ENCODE measurements around the gene KCNIP4. TPM values are rescaled to one million over a fixed set of nuclear protein-coding genes. Genes with fewer than 3 reads are reported as not detected.

Gene KCNIP4
- total and polyA plus RNA-seq, 2 experiments from 2014 or later, result 0.69 to 1.00 TPM

DNA sequence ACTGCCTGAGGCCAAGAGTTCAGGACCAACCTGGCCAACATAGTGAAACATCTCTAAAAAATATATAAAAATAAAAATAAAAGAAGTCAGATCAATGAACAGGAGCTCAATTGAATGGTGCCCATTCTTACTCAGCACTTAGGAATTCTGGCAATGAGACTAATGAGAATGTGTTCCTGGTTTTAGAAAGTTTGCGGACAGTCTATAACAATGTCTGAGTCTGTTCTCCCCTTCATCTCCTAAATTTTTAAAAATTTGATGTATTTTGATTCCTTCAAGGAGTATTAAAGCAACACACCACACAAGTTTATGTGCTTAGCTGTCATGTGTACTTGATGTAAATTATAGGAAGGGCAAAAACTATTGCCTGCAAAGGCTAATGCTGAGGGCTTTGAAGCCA, 30.6 kb upstream of the KCNIP4 start:
- no peak for DNase-seq (ENCODE audit: low spot score)
- no peak overlapping the region for H3K4me3 ChIP-seq
- H2AFZ ChIP-seq, result no peak overlapping the region
- no peaks in the 10 kb centered on the region for H3K79me2 ChIP-seq
- no peak overlapping the region for H3K4me2 ChIP-seq
- no peaks in the 10 kb centered on the region for H3K36me3 ChIP-seq (replicated peaks; ENCODE audit: insufficient read depth, low read depth)
- no peak for TF ChIP-seq EZH2phosphoT487 (IDR thresholded peaks at IDR 0.05; ENCODE audit: low read depth, severe bottlenecking, unreplicated experiment)
- no peak for TF ChIP-seq EZH2 (IDR thresholded peaks at IDR 0.05; ENCODE audit: borderline replicate concordance)
- no peak for TF ChIP-seq CTCF (IDR thresholded peaks at IDR 0.05; ENCODE audit: poor library complexity)
- no peaks in the 10 kb centered on the region for H4K20me1 ChIP-seq (ENCODE audit: insufficient read depth, poor library complexity, severe bottlenecking)
- H3K9me3 ChIP-seq (ENCODE audit: low read depth), result no peaks in the 10 kb centered on the region
- H3K4me1 ChIP-seq (ENCODE audit: insufficient read depth), result no peaks in the 10 kb centered on the region
- no peaks in the 10 kb centered on the region for H3K9me2 ChIP-seq (replicated peaks; ENCODE audit: insufficient read depth)
- 93% methylated on average over 1 of the region's 1 CpG for WGBS (ENCODE audit: low lambda C conversion rate, missing lambda C conversion rate)
- no peaks in the 10 kb centered on the region for H3K27me3 ChIP-seq
- no peak overlapping the region for H3K27ac ChIP-seq

GRCh38 chr4:21976166-21976565, 27.6 kb upstream of the KCNIP4 start:
- H3K4me3 ChIP-seq, result no peak overlapping the region
- no peak for DNase-seq (ENCODE audit: low spot score)
- no peaks in the 10 kb centered on the region for H3K27me3 ChIP-seq
- no peaks in the 10 kb centered on the region for H3K9me3 ChIP-seq (ENCODE audit: low read depth)
- no peaks in the 10 kb centered on the region for H3K79me2 ChIP-seq
- TF ChIP-seq EZH2 (IDR thresholded peaks at IDR 0.05; ENCODE audit: borderline replicate concordance), result no peak
- no peak for TF ChIP-seq CTCF (IDR thresholded peaks at IDR 0.05; ENCODE audit: poor library complexity)
- TF ChIP-seq EZH2phosphoT487 (IDR thresholded peaks at IDR 0.05; ENCODE audit: low read depth, severe bottlenecking, unreplicated experiment), result no peak
- H3K4me1 ChIP-seq (ENCODE audit: insufficient read depth), result no peaks in the 10 kb centered on the region
- no peaks in the 10 kb centered on the region for H3K36me3 ChIP-seq (replicated peaks; ENCODE audit: insufficient read depth, low read depth)
- H4K20me1 ChIP-seq (ENCODE audit: insufficient read depth, poor library complexity, severe bottlenecking), result no peaks in the 10 kb centered on the region
- H2AFZ ChIP-seq, result no peak overlapping the region
- WGBS (ENCODE audit: low lambda C conversion rate, missing lambda C conversion rate), result 91% methylated on average over 1 of the region's 1 CpG
- no peak overlapping the region for H3K27ac ChIP-seq
- no peaks in the 10 kb centered on the region for H3K9me2 ChIP-seq (replicated peaks; ENCODE audit: insufficient read depth)
- no peak overlapping the region for H3K4me2 ChIP-seq

DNA sequence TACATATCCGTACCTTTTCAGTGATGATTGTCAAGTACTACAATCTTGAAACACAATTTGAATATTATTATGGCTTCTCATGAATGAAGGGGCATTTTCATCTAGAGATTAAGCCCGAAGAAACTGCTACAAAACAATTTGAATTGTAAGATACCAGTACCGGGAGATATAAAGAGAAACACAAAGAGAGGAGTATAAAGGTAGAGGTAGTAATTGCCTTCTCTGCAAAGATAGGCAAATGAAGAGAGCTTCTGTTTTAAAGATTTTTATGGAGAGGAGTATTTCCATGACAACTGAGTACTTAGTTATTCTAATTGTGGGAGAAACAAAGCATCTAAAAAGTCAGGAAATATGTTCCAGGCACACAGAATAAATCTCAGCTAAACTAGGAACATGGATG, 25.3 kb upstream of the KCNIP4 start:
- H3K27ac ChIP-seq, result no peak overlapping the region
- no peak overlapping the region for H2AFZ ChIP-seq
- H3K4me2 ChIP-seq, result no peak overlapping the region
- no peak for DNase-seq (ENCODE audit: low spot score)
- H3K4me1 ChIP-seq (ENCODE audit: insufficient read depth), result no peaks in the 10 kb centered on the region
- no peak overlapping the region for H3K4me3 ChIP-seq
- WGBS (ENCODE audit: low lambda C conversion rate, missing lambda C conversion rate), result 65% methylated on average over 3 of the region's 3 CpGs
- H4K20me1 ChIP-seq (ENCODE audit: insufficient read depth, poor library complexity, severe bottlenecking), result no peaks in the 10 kb centered on the region
- H3K27me3 ChIP-seq, result no peaks in the 10 kb centered on the region
- no peak for TF ChIP-seq EZH2phosphoT487 (IDR thresholded peaks at IDR 0.05; ENCODE audit: low read depth, severe bottlenecking, unreplicated experiment)
- no peak for TF ChIP-seq EZH2 (IDR thresholded peaks at IDR 0.05; ENCODE audit: borderline replicate concordance)
- no peak for TF ChIP-seq CTCF (IDR thresholded peaks at IDR 0.05; ENCODE audit: poor library complexity)
- no peaks in the 10 kb centered on the region for H3K79me2 ChIP-seq
- no peaks in the 10 kb centered on the region for H3K9me3 ChIP-seq (ENCODE audit: low read depth)
- H3K36me3 ChIP-seq (replicated peaks; ENCODE audit: insufficient read depth, low read depth), result no peaks in the 10 kb centered on the region
- H3K9me2 ChIP-seq (replicated peaks; ENCODE audit: insufficient read depth), result no peaks in the 10 kb centered on the region

All from hepatocyte (in vitro differentiated cells).